H9 (cell line): ENCODE results near the gene BEND7. TPM values are rescaled to one million over a fixed set of nuclear protein-coding genes. Genes with fewer than 3 reads are reported as not detected.

Experiments
- DNase-seq: peaks from one replicate; pipeline ENCODE4 v3.0.0-alpha.2; 2017
- H2AFZ ChIP-seq: one replicate; pipeline ENCODE4 v1.6.1; 2013; ENCODE audit warnings: mild to moderate bottlenecking, low read length, control low read depth, moderate library complexity
- H2AK5ac ChIP-seq: 2 replicates; pipeline ENCODE4 v1.6.1; 2013; ENCODE audit warnings: low read length, control low read depth, mixed read lengths; ENCODE audit not compliant: insufficient read length
- H2BK120ac ChIP-seq: one replicate; pipeline ENCODE4 v1.6.1; 2013; ENCODE audit warnings: low read depth, mild to moderate bottlenecking, low read length, control low read depth, inconsistent platforms; ENCODE audit not compliant: poor library complexity, severe bottlenecking
- H2BK12ac ChIP-seq: 2 replicates; pipeline ENCODE4 v1.6.1; 2013; ENCODE audit warnings: low read length, control low read depth, mixed read lengths, low read depth; ENCODE audit not compliant: insufficient read length
- H2BK15ac ChIP-seq: 2 replicates; pipeline ENCODE4 v1.6.1; 2013; ENCODE audit warnings: low read depth, low read length, control low read depth
- H2BK20ac ChIP-seq: one replicate; pipeline ENCODE4 v1.6.1; 2013; ENCODE audit warnings: low read depth, mild to moderate bottlenecking, low read length, control low read depth, inconsistent platforms; ENCODE audit not compliant: poor library complexity, severe bottlenecking
- H2BK5ac ChIP-seq: 2 replicates; pipeline ENCODE4 v1.6.1; 2013; ENCODE audit warnings: low read length, control low read depth, mixed read lengths; ENCODE audit not compliant: insufficient read length
- H3K14ac ChIP-seq: 2 replicates; pipeline ENCODE4 v1.6.1; 2013; ENCODE audit warnings: low read length, control low read depth; ENCODE audit not compliant: insufficient read depth
- H3K18ac ChIP-seq: 2 replicates; pipeline ENCODE4 v1.6.1; 2013; ENCODE audit warnings: low read depth, mild to moderate bottlenecking, mixed read lengths, low read length, control low read depth; ENCODE audit not compliant: insufficient read length
- H3K23ac ChIP-seq: 2 replicates; pipeline ENCODE4 v1.6.1; 2013; ENCODE audit warnings: low read length, control low read depth, mixed read lengths, low read depth; ENCODE audit not compliant: insufficient read length
- H3K23me2 ChIP-seq: 2 replicates; pipeline ENCODE4 v1.6.1; 2013; ENCODE audit warnings: low read depth, mild to moderate bottlenecking, mixed read lengths, low read length, control low read depth; ENCODE audit not compliant: insufficient read length, poor library complexity, severe bottlenecking
- H3K27ac ChIP-seq: 2 replicates; pipeline ENCODE4 v1.5.1; 2013; ENCODE audit warnings: low read length, control low read depth, mixed read lengths, low read depth; ENCODE audit not compliant: insufficient read length
- H3K27me3 ChIP-seq: 2 replicates; pipeline ENCODE4 v1.6.1; 2013; ENCODE audit warnings: low read length, control low read depth, inconsistent platforms; ENCODE audit not compliant: insufficient read depth
- H3K4ac ChIP-seq: 2 replicates; pipeline ENCODE4 v1.6.1; 2013; ENCODE audit warnings: low read depth, mild to moderate bottlenecking, control low read depth, inconsistent platforms, low read length, moderate library complexity
- H3K4me1 ChIP-seq: 2 replicates; pipeline ENCODE4 v1.6.1; 2013; ENCODE audit warnings: low read length, control low read depth, inconsistent platforms; ENCODE audit not compliant: insufficient read depth
- H3K4me2 ChIP-seq: 2 replicates; pipeline ENCODE4 v1.6.1; 2013; ENCODE audit warnings: low read length, control low read depth, mixed read lengths; ENCODE audit not compliant: insufficient read length, insufficient read depth
- H3K56ac ChIP-seq: 2 replicates; pipeline ENCODE4 v1.6.1; 2013; ENCODE audit warnings: low read depth, mild to moderate bottlenecking, mixed read lengths, low read length, control low read depth; ENCODE audit not compliant: insufficient read length
- H3K79me1 ChIP-seq: 2 replicates; pipeline ENCODE4 v1.6.1; 2013; ENCODE audit warnings: low read depth, mild to moderate bottlenecking, moderate library complexity, low read length, control low read depth, inconsistent platforms; ENCODE audit not compliant: insufficient read depth, poor library complexity, severe bottlenecking
- H3K79me2 ChIP-seq: 2 replicates; pipeline ENCODE4 v1.6.1; 2013; ENCODE audit warnings: low read length, control low read depth, inconsistent platforms; ENCODE audit not compliant: insufficient read depth
- H3K9ac ChIP-seq: 2 replicates; pipeline ENCODE4 v1.6.1; 2013; ENCODE audit warnings: low read length, control low read depth, mixed read lengths; ENCODE audit not compliant: insufficient read length; ENCODE audit errors: extremely low read depth
- H3K9me3 ChIP-seq: one replicate; pipeline ENCODE4 v1.6.1; 2013; ENCODE audit warnings: low read depth, low read length, inconsistent platforms; ENCODE audit not compliant: control insufficient read depth
- H3T11ph ChIP-seq: one replicate; pipeline ENCODE4 v1.6.1; 2013; ENCODE audit warnings: mild to moderate bottlenecking, low read length, control low read depth, inconsistent platforms
- H4K20me1 ChIP-seq: one replicate; pipeline ENCODE4 v1.6.1; 2013; ENCODE audit not compliant: control insufficient read depth, insufficient read length, insufficient read depth
- H4K5ac ChIP-seq: 2 replicates; pipeline ENCODE4 v1.6.1; 2013; ENCODE audit warnings: low read depth, mild to moderate bottlenecking, mixed read lengths, low read length, control low read depth; ENCODE audit not compliant: insufficient read length
- H4K8ac ChIP-seq: replicated peaks from 2 replicates; pipeline ENCODE4 v1.6.1; 2013; ENCODE audit warnings: low read length, control low read depth, mixed read lengths, low read depth; ENCODE audit not compliant: insufficient read length
- H4K91ac ChIP-seq: 2 replicates; pipeline ENCODE4 v1.6.1; 2013; ENCODE audit warnings: low read depth, mild to moderate bottlenecking, moderate library complexity, mixed read lengths, low read length, control low read depth; ENCODE audit not compliant: insufficient read length
- H3K27ac Mint-ChIP-seq, 3 experiments: 2 replicates in 2 of 3; 3 replicates in 1 of 3; pipeline ENCODE4 v1.8.0; 2020 to 2021; ENCODE audit warnings: mixed read lengths in 3 of 3, mild to moderate bottlenecking in 1 of 3, moderate library complexity in 1 of 3
- H3K27me3 Mint-ChIP-seq: 2 replicates; pipeline ENCODE4 v1.8.0; 2021; ENCODE audit warnings: low read depth, mild to moderate bottlenecking, moderate library complexity, mixed read lengths
- H3K36me3 Mint-ChIP-seq, 3 experiments: 2 replicates in 2 of 3; 3 replicates in 1 of 3; pipeline ENCODE4 v1.8.0; 2020 to 2021; ENCODE audit warnings: low read depth in 3 of 3, mixed read lengths in 3 of 3; ENCODE audit not compliant: insufficient read depth in 1 of 3
- H3K4me1 Mint-ChIP-seq, 2 experiments: 2 replicates each; pipeline ENCODE4 v1.8.0; 2020; ENCODE audit warnings: mixed read lengths in 2 of 2
- H3K4me3 Mint-ChIP-seq, 2 experiments: 2 replicates in 1 of 2; 3 replicates in 1 of 2; pipeline ENCODE4 v1.8.0; 2020 to 2021; ENCODE audit warnings: mild to moderate bottlenecking in 2 of 2, mixed read lengths in 2 of 2, moderate library complexity in 1 of 2
- H3K9me3 Mint-ChIP-seq, 2 experiments: 2 replicates in 1 of 2; 3 replicates in 1 of 2; pipeline ENCODE4 v1.8.0; 2020; ENCODE audit warnings: mild to moderate bottlenecking in 2 of 2, mixed read lengths in 2 of 2, moderate library complexity in 1 of 2
- WGBS: extraction: QIAGEN DNeasy Blood & Tissue Kit; methylation state at CpG from one replicate; pipeline ENCODE4 v1.1.7; 2013; ENCODE audit warnings: missing lambda C conversion rate, low lambda C conversion rate, mixed read lengths; ENCODE audit not compliant: insufficient read length; ENCODE audit errors: extremely low coverage; 5-methylcytosine and 5-hydroxymethylcytosine counted together
- total RNA-seq: library from RNA; stranded (reverse); gene quantifications from 2 replicates; pipeline ENCODE4 v1.2.1, GENCODE V29; 2021
- TF ChIP-seq, protein P1 (sequence below): fragments of 200-600 bp; sonication (generic); conservative IDR thresholded peaks from 3 replicates; pipeline ENCODE4 v1.8.0; 2021; ENCODE audit warnings: antibody characterized with exemption, mild to moderate bottlenecking

Gene BEND7
- total RNA-seq, 1 experiment from 2014 or later = 17.7 TPM

GRCh38 chr10:13449296-13449695 lies 79.5 kb downstream of the BEND7 start:
- no peak overlapping the region for H3K4me2 ChIP-seq
- H2BK20ac ChIP-seq = no peak overlapping the region
- no peak overlapping the region for H3T11ph ChIP-seq
- no peaks in the 10 kb centered on the region for H3K23me2 ChIP-seq
- no peak overlapping the region for H3K27ac ChIP-seq
- no peak overlapping the region for H4K5ac ChIP-seq
- no peak overlapping the region for H2BK12ac ChIP-seq
- H2BK15ac ChIP-seq = no peak overlapping the region
- TF ChIP-seq, protein P1, sequence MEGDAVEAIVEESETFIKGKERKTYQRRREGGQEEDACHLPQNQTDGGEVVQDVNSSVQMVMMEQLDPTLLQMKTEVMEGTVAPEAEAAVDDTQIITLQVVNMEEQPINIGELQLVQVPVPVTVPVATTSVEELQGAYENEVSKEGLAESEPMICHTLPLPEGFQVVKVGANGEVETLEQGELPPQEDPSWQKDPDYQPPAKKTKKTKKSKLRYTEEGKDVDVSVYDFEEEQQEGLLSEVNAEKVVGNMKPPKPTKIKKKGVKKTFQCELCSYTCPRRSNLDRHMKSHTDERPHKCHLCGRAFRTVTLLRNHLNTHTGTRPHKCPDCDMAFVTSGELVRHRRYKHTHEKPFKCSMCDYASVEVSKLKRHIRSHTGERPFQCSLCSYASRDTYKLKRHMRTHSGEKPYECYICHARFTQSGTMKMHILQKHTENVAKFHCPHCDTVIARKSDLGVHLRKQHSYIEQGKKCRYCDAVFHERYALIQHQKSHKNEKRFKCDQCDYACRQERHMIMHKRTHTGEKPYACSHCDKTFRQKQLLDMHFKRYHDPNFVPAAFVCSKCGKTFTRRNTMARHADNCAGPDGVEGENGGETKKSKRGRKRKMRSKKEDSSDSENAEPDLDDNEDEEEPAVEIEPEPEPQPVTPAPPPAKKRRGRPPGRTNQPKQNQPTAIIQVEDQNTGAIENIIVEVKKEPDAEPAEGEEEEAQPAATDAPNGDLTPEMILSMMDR = no peak
- DNase-seq = no peak
- no peak overlapping the region for H4K8ac ChIP-seq
- H3K9ac ChIP-seq = no peak overlapping the region
- H3K4me1 Mint-ChIP-seq = peaks cover 11 to 12% of the 10 kb centered on the region in 2 experiments
- no peak overlapping the region for H2BK5ac ChIP-seq
- no peak overlapping the region for H3K14ac ChIP-seq
- H3K4me3 Mint-ChIP-seq = no peak overlapping the region
- no peaks in the 10 kb centered on the region for H3K27me3 ChIP-seq
- H4K91ac ChIP-seq = no peak overlapping the region
- no peaks in the 10 kb centered on the region for H3K9me3 ChIP-seq
- no peaks in the 10 kb centered on the region for H3K79me2 ChIP-seq
- H3K79me1 ChIP-seq = no peaks in the 10 kb centered on the region
- H3K4ac ChIP-seq = no peak overlapping the region
- no peaks in the 10 kb centered on the region; the same call in 1 of the 2 replicates for H3K27me3 Mint-ChIP-seq
- no peak overlapping the region for H3K56ac ChIP-seq
- no peak overlapping the region for H3K27ac Mint-ChIP-seq
- H2AK5ac ChIP-seq = no peak overlapping the region
- H3K9me3 Mint-ChIP-seq = no peaks in the 10 kb centered on the region
- no peak overlapping the region for H2BK120ac ChIP-seq
- H3K23ac ChIP-seq = no peak overlapping the region
- peaks cover 3 to 10% (median 7%) of the 10 kb centered on the region in 3 experiments; a peak in 3 of 7 replicates for H3K36me3 Mint-ChIP-seq
- no peak overlapping the region for H2AFZ ChIP-seq
- no peak overlapping the region for H3K18ac ChIP-seq
- whole genome bisulfite sequencing = no CpG with 5 or more reads among the region's 7 CpGs
- no peaks in the 10 kb centered on the region for H4K20me1 ChIP-seq
- H3K4me1 ChIP-seq = no peaks in the 10 kb centered on the region
